NCI-H146 treated with DMSO at 0.1 percent for 48 hours (cell line): ENCODE data around the gene DNAJB11.
"Not testable (repeated sequence)": the region's sequence is repeated elsewhere in the genome, so short reads cannot be mapped to it uniquely, and the experiment has no call there.

Source experiments
- DNase-seq: peaks from one replicate; lab custom pipeline; 2025; ENCODE audit not compliant: unreplicated experiment; lab: John Stamatoyannopoulos, UW

DNAJB11 gene

DNA sequence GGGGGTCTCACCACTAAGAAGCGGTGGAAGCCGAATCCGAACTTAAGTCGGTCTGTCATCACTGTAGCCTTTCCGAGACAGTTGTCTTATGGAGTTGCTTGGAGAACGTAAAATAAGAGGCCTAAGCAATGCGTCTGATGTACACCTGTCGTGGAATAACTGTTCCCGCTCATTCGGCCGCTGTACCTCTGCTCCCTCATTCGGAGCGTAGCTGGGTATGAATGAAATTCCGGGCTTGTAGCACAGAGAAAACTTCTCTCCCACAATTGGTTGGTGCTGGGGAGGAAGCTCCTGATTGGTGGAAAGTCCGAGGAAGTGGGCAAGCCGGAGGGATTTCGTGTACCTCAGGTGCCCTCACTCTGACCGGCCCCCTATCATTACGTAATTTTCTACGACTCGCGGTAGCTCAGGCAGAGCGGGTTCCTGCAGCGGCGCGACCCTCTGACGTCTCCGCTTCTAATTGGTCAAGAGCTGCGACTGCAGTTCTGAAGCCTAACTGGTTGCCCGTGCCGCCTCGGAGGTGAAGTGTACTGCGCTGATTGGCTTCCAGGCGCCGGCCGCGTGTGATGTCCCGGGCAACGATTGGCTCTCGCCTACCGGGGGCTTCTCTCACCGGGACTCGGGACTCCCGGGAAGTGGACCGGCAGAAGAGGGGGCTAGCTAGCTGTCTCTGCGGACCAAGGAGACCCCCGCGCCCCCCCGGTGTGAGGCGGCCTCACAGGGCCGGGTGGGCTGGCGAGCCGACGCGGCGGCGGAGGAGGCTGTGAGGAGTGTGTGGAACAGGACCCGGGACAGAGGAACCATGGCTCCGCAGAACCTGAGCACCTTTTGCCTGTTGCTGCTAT, at the start of gene DNAJB11:
DNAJB11 (plus strand) TSS at position 625 of the 845 bp plus-strand sequence; CDS start at position 803, 178 bp downstream.
- DNase-seq: peak; percentile 100

DNA sequence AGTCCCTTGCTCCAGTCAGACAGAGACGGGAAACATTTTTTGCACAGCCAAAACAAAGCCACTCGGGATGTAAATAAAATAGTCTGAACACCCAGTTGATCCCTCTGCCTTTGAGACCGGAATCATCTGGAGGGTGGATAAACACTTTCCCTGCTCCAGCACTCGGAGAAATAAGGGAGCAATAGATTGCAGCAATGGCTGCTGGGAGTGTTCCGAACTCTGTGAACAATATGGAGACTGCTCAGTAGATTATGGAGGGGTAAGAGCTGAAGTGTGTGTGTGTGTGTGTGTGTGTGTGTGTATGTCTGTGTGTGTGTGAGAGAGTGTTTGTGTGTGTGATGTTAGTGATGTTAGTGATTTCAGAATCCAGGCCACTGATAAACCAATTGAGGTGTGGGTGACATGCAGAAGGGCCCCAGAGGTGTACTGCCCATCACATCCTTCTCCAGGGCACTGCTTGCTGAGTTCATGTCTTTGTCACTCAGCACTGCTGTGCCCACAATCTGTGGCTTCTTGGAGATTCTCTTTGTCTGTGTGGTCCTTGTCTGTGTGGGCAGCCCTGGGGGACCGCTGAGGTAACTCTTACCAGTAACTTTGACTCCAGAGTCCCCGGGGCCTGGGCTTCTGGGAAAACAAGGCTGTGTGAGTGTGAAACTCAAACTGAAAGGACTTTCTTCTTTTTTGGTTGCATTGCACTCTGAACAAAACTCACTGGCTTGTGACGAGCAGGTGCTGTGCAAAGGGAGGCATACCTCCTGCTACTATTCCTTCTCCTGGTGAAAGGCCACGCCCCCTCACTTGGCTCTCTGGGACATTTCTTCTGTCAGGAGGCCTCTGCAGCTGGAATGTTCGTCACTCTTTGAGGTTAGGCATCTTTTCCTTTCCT, 49.3 kb upstream of the DNAJB11 start:
- DNase-seq: no peak

DNA sequence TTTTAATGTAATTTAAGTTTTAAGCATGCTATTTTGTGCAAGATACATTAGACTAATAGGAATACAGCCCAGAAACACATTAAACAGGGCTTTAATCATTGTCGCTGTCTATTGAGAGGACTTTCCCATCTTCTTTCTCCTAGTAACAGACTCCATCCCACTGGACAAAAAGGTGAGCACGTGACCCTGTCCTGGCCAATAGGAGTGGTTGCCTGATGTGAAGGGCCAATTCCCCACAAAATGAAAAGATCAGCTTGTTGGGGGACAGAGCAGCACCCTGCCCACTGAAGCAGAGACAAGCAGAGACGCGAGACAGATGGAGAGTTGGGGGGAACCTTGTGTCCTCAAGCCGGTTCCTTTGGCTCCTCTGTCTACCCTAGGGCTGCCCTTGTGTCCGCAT, 47.5 kb upstream of the DNAJB11 start:
- DNase-seq: no peak

DNA sequence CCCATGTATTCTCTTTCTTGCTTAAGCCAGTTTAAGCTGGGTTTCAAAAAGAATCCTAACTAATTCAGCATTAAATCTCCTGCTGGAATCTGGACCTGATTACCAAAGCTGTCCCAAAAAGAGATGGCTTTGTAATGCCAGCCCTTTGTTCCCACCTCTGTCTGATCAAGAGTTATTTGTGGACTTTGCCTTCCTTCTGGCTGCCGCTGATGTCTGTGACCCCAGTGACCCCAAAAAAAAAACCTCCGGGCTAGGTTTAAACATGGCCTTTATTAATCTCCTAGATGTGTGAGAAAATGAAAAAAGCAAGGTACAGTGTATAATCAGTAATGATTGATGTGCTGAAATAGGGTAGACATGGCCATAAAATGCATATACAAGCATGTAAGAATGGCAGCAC, 47.1 kb upstream of the DNAJB11 start:
- DNase-seq: no peak

DNA sequence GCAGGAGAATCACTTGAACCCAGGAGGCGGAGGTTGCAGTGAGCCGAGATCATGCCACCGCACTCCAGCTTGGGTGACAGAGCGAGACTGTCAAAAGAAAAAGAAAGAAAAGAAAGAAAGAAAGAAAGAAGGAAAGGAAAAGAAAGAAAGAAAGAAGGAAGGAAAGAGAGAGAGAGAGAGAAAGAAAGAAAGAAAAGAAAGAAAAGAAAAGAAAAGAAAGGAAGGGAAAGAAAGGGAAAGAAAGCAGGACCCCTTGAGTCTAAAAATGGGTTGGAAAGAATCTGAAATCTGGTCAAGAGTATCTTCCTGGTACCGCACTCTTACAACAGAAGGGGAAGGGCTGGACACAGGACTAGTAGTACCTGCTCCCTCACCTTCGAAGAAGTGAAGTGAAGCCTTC, 45.9 kb upstream of the DNAJB11 start:
- no peak for DNase-seq

DNA sequence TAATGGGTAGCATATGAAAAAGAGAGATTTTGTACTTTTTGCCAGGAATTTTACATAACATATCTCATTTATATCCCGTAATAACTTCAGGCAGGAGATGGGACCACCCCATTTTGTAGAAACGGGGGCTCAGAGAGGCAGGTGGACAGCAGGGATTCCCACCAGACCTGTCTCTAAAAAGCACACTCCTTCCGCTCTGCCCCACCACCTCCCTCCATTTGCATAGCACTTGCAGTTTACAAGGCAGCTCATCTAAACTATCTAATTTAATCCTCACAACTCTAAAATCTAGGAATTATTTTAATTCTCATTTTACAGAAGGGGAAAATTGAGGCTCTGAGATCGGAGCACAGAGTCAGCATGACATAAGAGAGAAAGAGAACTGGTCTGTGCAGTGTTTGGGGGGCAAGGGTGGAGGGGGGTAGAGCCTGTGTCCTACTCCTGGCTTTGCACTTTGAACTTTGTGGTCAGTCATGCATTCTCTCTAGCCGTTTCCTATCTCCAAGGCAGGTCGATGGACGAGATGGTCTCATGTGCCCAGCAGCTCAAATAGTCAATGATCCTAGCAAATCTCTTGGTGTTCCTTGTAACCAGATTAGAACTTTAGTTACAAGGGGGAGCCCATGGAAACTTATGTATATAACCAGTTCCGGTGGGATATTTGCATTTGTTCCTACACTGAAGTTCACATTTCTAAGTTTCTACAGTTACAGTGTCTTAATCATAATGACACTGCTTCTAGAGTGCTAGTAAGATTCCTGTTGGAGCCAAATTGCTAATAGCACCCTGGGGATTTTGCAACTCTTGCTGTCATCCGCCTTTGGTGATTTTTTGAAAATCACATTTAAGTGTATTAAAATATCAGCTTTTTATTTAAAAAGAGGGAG, 44.9 kb upstream of the DNAJB11 start:
- DNase-seq: no peak

DNA sequence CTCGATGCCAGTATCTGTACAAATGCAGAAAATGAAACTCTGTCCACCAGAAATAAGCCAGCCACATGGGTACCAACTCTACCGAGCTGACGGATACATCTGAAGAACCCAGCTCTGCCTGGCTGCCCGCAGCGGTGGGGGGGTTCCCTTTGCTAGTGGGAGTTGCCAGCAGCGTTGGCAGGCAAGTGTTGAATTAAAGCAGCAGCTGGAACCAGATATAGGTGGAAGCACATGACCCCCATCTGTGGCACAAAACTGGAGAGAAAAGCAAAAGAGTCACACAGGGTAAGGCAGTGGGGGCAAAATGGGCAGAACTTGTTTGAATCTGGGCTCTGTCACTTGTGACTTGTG, 44.3 kb upstream of the DNAJB11 start:
- no peak for DNase-seq

DNA sequence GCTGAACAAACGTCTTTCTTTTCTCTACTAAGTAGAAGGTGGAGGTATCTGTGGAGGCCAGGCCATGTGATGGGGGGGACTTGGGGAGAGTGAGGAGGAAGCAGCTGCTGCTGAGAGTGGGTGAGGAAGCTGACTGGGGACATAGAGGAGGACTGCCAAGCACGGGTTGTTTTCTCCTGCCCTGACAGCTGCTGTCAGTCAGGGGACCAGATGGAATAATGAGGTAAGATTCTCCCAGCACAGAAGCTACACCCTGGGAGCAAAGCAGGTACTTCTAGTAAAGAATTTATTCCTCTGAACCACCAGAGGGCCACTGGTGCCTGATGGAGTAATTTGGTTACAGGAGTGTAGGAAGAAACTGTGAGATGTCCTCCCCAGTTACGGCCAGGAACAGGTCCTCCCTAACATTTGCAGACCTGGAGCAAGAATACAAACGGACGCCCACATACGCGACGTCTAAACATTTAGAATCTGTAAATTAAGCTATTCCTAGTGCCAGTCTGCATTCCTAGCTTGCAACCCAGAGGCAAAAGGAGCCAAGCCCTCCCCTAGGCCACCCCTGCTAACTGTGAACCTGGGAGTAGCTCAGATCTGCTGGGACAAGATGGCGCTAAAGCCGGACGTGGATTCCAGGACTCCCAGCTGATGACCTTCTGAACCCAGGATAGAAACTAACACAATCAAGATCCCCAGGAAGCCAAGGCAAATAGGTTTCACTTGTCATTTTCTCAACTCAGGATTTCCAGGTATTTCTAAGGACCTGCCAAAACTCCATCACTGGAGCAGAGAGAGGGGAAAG, 41.1 kb upstream of the DNAJB11 start:
- no peak for DNase-seq

DNA sequence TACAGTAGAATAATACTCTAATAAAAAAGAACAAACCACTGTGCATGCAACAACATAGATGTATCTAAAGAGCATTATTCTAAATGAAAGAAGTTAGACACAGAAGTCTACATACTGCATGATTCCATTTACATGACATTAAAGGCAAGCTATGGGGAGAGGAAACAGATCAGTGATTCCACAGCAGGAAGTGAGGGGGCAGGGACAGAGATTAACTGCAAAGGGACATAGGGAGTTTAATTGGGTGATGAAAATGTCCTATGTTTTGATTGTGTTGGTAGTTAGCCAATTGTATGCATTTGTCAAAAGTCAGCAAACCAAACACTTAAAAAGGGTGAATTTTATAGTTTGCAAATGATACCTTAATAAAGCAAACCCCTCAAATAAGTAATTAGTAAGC, 40.1 kb upstream of the DNAJB11 start:
- DNase-seq: no peak

DNA sequence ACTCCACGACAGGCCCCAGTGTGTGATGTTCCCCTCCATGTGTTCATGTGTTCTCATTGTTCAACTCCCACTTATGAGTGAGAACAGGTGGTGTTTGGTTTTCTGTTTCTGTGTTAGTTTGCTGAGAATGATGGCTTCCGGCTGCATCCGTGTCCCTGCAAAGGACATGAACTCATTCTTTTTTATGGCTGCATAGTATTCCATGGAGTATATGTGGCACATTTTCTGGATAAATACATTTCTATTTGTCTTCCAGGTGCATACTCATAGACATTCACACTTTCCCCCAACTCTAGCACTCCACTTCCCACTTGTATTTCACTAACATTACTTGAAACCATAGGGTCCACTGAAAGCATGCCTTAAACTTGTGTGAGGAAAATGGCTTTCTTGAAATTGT, 38.8 kb upstream of the DNAJB11 start:
- DNase-seq: not testable (repeated sequence)

DNA sequence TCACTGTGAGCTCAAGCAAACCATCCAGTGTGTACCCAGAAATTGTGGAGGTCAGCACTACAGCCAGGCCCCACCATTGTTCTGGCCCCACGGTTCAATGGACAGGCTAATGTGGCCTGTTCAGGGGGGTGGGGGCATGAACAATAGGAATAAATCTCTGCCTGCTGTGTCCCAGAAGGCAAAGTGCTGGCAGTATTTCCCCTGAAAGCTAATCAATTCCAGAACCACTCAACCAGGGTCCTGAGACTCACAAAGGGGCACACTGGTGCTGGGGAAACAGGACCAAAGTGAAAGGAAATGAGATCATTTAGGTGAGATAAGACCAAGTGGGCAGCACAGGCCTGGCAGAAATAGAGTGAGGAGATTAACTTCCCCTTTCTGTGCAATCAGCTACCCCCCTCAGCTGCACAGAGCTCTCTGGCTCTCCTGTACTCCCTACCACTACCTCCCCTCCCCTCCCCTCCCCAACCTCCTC, 37.9 kb upstream of the DNAJB11 start:
- DNase-seq: peak; percentile 37

DNA sequence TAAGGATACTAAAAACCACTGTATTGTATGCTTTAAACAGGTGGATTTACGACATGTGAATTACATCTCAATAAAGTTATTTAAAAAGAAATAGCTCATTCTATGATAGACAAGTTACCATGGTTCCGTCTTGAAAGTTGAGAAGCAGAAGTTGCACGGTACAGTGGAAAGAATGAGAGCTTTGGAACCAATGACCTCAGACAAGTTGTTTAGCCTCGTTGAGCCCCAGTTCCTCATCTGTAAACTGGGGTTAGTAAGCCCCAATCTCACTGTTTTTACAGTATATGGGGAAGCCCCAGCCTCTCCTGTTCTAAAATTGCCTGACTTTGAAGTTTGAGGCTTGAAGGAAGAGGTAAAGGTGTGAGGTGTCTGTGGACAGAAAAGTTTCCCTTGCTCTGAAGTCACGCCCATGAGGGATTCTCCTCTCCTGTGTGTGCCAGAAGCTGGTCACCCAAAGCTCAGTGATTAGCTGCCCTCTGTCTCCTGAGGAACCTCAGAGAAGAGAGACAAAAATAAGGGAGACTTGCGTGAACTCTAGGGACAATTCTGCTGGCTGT, 36.3 kb upstream of the DNAJB11 start:
- DNase-seq: no peak

DNA sequence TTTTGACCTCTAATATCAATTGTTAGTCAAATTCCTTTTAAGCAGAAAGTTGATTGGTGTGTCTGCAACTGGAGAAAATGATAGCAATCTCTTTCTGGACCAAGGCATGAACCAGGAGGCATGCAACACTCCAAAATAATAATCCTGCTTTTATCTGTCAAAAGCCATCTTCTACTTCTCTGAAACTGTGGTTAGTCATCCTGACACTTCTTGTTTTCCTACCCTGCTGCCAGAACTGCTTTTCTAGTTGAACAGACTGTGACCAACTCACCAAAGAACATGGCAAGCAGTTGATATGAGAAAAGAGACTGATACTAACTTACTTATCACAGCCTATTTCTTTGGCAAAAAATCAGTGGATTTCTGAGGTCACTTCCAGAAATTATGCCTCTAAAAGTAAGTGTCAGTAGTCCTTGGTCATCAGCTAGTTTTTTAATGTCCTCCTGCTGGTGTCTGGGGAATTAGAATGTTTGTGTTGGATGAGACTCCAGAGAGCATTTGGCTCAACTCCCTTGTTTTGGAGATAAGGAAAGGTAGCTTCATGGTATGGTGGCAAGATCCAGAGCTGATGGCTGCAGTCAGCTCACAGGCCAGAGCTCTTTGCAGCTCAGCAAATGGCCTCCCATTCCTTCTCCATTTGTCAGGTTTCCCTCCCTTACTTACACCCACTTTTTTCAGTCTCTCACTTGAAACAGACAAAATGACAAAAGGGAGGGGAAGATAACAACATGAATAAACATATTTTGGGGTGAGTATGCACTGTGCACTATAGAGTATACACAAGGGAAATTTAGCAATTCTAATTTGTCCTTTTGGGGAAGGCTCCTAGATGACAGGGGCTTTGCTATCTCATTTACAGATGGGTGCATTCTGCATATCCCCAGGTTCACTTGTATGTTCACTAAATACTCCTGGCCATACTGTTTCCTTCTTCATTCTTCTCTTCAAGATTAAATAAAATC, 33.4 kb upstream of the DNAJB11 start:
- DNase-seq: no peak

DNA sequence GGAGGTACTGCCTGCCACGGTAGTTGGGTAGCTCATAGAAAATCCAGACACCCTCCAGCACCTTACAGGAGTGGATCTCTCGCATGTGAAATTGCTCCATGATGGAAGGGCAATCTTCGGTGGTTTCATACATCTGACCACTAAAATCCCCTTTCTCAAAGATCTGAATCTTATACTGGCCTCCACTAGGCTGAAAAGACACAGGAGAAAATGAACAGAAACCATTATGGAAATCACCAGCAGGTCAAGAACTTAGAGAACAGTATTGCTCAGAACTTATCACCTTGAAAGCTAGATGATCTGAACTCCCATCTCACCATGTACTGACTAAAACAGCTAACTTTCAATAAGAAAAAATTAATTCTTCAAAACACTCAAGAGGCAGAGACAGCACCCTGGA, 31.7 kb upstream of the DNAJB11 start:
- DNase-seq: no peak

DNA sequence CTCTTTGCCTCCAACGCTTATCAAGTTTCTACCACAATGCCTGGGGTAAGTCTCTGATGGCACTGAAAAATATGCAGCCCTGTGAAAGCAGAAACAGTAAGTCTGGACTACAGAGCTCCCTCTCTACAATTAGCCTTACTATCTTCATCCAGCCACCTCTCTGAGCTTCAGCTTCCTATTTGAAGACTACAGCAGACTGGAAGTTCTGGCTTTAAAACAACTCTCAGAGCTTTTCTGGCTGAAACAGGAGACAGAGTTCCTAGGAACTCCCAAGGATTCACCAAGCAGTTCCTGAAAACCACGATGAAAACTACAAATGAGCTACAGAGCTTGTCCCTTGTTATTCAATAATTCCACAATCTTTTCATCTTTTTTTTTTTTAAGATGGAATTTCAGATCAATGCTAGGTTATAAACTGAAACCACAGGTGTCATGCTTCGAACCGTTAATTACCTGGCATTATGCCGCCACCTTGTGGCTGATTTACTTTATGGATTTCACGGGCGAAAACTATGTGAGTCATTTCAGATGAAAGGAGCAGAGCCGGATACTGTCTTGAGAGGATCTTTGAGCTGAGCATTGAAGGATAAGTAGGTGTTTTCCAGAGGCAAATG, 30.2 kb upstream of the DNAJB11 start:
- DNase-seq: peak; percentile 45

DNA sequence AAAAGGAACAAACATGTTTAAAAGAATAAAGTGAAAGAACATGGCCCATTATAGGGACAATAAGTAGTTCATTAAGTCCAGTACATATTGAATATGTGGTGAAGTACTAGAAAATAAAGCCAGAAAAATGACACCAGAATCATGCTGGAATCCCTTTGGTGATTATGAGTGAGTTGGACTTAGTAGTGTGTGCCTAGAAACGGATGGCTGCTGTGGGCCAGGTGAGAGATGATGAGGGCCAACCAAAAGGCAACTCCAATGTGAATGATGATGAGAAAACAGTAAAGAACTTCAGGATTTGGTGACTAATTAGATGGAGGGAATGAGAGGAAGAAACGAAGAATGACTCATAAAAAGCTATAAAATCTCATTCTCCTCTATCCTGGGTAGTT, 29.7 kb upstream of the DNAJB11 start:
- no peak for DNase-seq

DNA sequence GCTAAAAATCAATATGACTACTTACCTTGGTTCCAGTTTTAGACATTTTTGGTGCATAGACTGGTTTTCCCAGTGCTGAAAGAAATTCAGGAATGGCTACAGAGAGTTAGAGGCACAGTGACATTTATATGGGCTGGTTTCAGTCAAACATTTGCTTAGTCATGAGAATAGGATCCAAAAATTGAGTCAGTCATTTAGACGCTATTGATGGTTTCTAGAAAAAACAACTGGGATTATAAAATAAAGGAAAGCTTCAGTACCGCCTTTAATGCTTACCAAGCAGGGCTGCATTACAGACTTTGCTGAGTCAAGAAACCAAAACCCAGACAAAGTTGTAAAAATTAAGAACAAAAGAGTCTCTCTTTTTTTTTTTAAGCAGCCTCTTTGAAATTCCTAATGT, 26.2 kb upstream of the DNAJB11 start, which contains the start of gene CRYGS:
CRYGS (minus strand) TSS at position 100 of the 400 bp plus-strand sequence; CDS start at position 46, 54 bp downstream.
- DNase-seq: no peak

DNA sequence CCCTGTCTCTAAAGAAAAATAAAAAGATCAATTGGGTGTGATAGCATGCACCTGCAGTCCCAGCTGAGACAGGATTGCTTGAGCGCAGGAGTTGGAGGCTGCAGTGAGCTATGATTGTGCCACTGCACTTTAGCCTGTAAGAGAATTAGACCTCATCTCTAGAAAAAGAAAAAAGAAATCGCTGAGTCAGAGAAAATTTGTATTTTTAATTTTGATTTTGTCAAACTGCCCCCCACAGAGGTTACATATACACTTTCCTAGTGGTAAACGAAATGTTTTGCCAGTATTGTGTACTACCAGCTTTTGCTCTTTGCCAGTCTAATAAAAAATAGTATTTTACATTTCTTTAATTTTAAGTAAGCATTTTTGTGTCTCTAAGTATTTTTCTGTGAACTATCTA, 21.0 kb upstream of the DNAJB11 start:
- DNase-seq: no peak
